Karpas-422 (cell line): ENCODE data around the gene TRIP12. TPM values are rescaled to one million over a fixed set of nuclear protein-coding genes. Genes with fewer than 3 reads are reported as not detected.
A peak's percentile ranks its signal among the peaks of the same experiment; 100 is the strongest.

ENCODE experiments used
- DNase-seq: peaks from one replicate; pipeline ENCODE4 v3.0.0-alpha.2; 2015
- H2AFZ ChIP-seq: fragments of 200-600 bp; sonication (generic); 2 replicates; pipeline ENCODE4 v1.6.1; 2014; ENCODE audit warnings: antibody characterized with exemption, low read length, mixed read lengths
- H3K27ac ChIP-seq: fragments of 200-600 bp; sonication (generic); 2 replicates; pipeline ENCODE4 v1.5.1; 2014; ENCODE audit warnings: mild to moderate bottlenecking, low read length, moderate library complexity
- H3K27me3 ChIP-seq: fragments of 200-600 bp; sonication (generic); 2 replicates; pipeline ENCODE4 v1.6.1; 2014; ENCODE audit warnings: low read length, mixed read lengths
- H3K36me3 ChIP-seq: fragments of 200-600 bp; sonication (generic); 2 replicates; pipeline ENCODE4 v1.6.1; 2014; ENCODE audit warnings: low read length, mixed read lengths; ENCODE audit not compliant: insufficient read depth
- H3K4me1 ChIP-seq: fragments of 200-600 bp; sonication (generic); 2 replicates; pipeline ENCODE4 v1.6.1; 2014; ENCODE audit warnings: mild to moderate bottlenecking, low read length, mixed read lengths
- H3K4me2 ChIP-seq: fragments of 200-600 bp; sonication (generic); 2 replicates; pipeline ENCODE4 v1.6.1; 2014; ENCODE audit warnings: low read length, low read depth, mild to moderate bottlenecking; ENCODE audit not compliant: poor library complexity, severe bottlenecking
- H3K4me3 ChIP-seq: fragments of 200-600 bp; sonication (generic); 2 replicates; pipeline ENCODE4 v1.5.1; 2014; ENCODE audit warnings: mild to moderate bottlenecking, antibody characterized with exemption, low read length, mixed read lengths
- H3K79me2 ChIP-seq: fragments of 200-600 bp; sonication (generic); 2 replicates; pipeline ENCODE4 v1.6.1; 2014; ENCODE audit warnings: mild to moderate bottlenecking, low read length, mixed read lengths
- H3K9ac ChIP-seq: fragments of 200-600 bp; sonication (generic); 2 replicates; pipeline ENCODE4 v1.6.0; 2014; ENCODE audit warnings: low read length
- H3K9me2 ChIP-seq: fragments of 200-600 bp; sonication (generic), shearing (Covaris generic); replicated peaks from 2 replicates; pipeline ENCODE4 v1.6.0; 2014; ENCODE audit warnings: mild to moderate bottlenecking, low read length, moderate library complexity; ENCODE audit not compliant: insufficient read depth
- H3K9me3 ChIP-seq: fragments of 300-700, 200-600 bp; sonication (generic); 2 replicates; pipeline ENCODE4 v1.6.1; 2014; ENCODE audit warnings: low read length, mixed read lengths
- H4K20me1 ChIP-seq: fragments of 200-600 bp; sonication (generic); 2 replicates; pipeline ENCODE4 v1.6.1; 2014; ENCODE audit warnings: mild to moderate bottlenecking, antibody characterized with exemption, low read length, low read depth; ENCODE audit not compliant: insufficient read depth
- total RNA-seq: library from RNA; depleted of rRNA; stranded (reverse); fragments of >200 nt; shearing (Covaris generic); gene quantifications from 2 replicates; pipeline ENCODE4 v1.2.3, GENCODE V29; 2014; ENCODE audit warnings: low replicate concordance

The TRIP12 gene
- total RNA-seq, 1 experiment from 2014 or later = 187 TPM

GRCh38 chr2:229865033-229865432 is 56.8 kb downstream of the TRIP12 start:
- Histone ChIP-seq H3K27me3 (no peaks in the 10 kb centered on the region), H3K4me2 (no peak overlapping the region), H3K79me2 (peaks cover 98% of the 10 kb centered on the region), H3K9ac (no peak overlapping the region), H4K20me1 (no peaks in the 10 kb centered on the region), H3K27ac (no peak overlapping the region), H3K9me3 (no peaks in the 10 kb centered on the region), H3K4me1 (peaks cover 26% of the 10 kb centered on the region), H3K4me3 (no peak overlapping the region), H3K9me2 (no peaks in the 10 kb centered on the region), H2AFZ (no peak overlapping the region), H3K36me3 (peaks cover 16% of the 10 kb centered on the region; the same call in 1 of the 2 replicates)
- DNase-seq = no peak

- Histone ChIP-seq H4K20me1 (no peaks in the 10 kb centered on the region), H3K36me3 (peaks cover 23% of the 10 kb centered on the region), H3K4me3 (no peak overlapping the region), H3K9ac (no peak overlapping the region), H3K79me2 (peaks cover 98% of the 10 kb centered on the region), H3K27me3 (no peaks in the 10 kb centered on the region), H3K9me2 (no peaks in the 10 kb centered on the region), H3K9me3 (no peaks in the 10 kb centered on the region), H3K27ac (no peak overlapping the region), H2AFZ (no peak overlapping the region), H3K4me1 (peaks cover 56% of the 10 kb centered on the region), H3K4me2 (no peak overlapping the region)
- DNase-seq = no peak
Observed at GRCh38 chr2:229861431-229861830, 60.4 kb downstream of the TRIP12 start.

DNA sequence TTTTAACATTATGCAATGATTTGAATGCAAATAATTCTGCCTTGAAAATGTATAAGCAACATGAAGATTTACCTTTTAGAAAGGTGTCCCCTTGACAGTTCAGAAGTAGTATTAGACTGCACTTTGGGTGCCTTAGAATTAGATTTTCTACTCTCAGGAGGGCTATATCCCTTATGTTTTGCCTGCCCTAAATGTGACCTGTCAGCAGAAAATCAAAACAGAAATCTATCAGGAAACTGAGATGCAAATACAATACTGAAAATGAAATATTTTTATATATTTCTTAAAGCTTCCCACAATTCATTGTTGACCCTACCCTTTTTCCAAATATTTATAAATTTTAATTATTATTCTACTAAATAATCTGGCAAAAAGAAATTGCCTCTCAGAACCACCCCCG is 61.5 kb downstream of the TRIP12 start:
- Histone ChIP-seq H3K4me2 (no peak overlapping the region), H3K79me2 (peaks cover 98% of the 10 kb centered on the region), H4K20me1 (no peaks in the 10 kb centered on the region), H3K9me2 (no peaks in the 10 kb centered on the region), H3K27ac (no peak overlapping the region), H3K4me1 (peaks cover 61% of the 10 kb centered on the region), H3K4me3 (no peak overlapping the region), H2AFZ (no peak overlapping the region), H3K27me3 (no peaks in the 10 kb centered on the region), H3K9me3 (no peaks in the 10 kb centered on the region), H3K36me3 (peaks cover 29% of the 10 kb centered on the region), H3K9ac (no peak overlapping the region)
- DNase-seq = no peak

DNA sequence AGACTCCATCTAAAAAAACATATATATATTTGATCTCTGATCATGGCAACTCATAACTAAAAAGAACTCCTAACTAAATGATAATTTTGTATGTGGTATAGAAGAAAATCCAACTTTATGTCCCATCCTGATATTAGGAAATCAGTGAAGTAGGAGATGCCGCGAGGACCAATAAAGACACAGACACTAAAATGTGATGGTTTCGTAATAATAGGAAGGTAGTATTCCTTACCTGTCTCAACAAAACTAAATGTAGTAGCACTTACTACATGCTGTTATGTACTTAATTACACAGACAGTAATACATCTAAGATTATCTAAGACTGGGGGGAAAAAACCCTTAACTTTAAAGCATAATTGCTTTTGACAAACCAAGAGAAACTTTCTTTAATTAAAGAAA is 63.5 kb downstream of the TRIP12 start:
- H3K9me2 ChIP-seq = no peaks in the 10 kb centered on the region
- no peaks in the 10 kb centered on the region for H4K20me1 ChIP-seq
- no peak overlapping the region for H3K9ac ChIP-seq
- DNase-seq = no peak
- peaks cover 57% of the 10 kb centered on the region for H3K4me1 ChIP-seq
- H3K27me3 ChIP-seq = no peaks in the 10 kb centered on the region
- peaks cover 41% of the 10 kb centered on the region for H3K36me3 ChIP-seq
- H3K79me2 ChIP-seq = peaks cover 98% of the 10 kb centered on the region
- no peaks in the 10 kb centered on the region for H3K9me3 ChIP-seq
- H3K4me3 ChIP-seq = no peak overlapping the region
- H2AFZ ChIP-seq = no peak overlapping the region
- H3K27ac ChIP-seq = peak overlapping the region; percentile 70; the same call in 1 of the 2 replicates
- no peak overlapping the region for H3K4me2 ChIP-seq

GRCh38 chr2:229857634-229858033 is 64.2 kb downstream of the TRIP12 start:
- H3K4me3 ChIP-seq = no peak overlapping the region
- peaks cover 57% of the 10 kb centered on the region for H3K4me1 ChIP-seq
- peaks cover 98% of the 10 kb centered on the region for H3K79me2 ChIP-seq
- no peak for DNase-seq
- H2AFZ ChIP-seq = no peak overlapping the region
- peak overlapping the region; percentile 70 for H3K27ac ChIP-seq
- H4K20me1 ChIP-seq = no peaks in the 10 kb centered on the region
- no peak overlapping the region for H3K9ac ChIP-seq
- no peaks in the 10 kb centered on the region for H3K27me3 ChIP-seq
- H3K9me2 ChIP-seq = no peaks in the 10 kb centered on the region
- H3K4me2 ChIP-seq = peak overlapping the region; percentile 24
- H3K36me3 ChIP-seq = peaks cover 44% of the 10 kb centered on the region
- H3K9me3 ChIP-seq = no peaks in the 10 kb centered on the region

DNA sequence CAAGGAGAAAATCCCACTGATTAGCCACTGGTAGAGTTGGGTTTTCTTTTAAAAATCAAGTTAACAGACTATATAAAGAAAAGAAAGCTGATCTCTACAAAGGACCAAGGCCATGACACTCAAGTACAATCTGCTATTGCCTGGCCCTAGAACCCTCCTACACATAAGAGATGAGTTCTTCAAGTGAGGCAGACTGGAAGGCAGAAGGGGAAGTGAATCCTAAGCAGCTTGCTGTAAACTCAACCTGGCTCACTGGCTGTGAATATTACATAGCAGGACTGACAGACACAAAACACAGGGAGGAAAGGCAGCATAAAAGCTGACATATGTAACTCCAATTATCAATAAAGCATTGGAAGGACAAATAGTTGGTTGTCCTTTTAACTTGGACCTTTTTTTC is 65.4 kb downstream of the TRIP12 start:
- DNase-seq = peak; percentile 80
- H3K79me2 ChIP-seq = peaks cover 95% of the 10 kb centered on the region
- peak overlapping the region; percentile 70 for H3K27ac ChIP-seq

DNA sequence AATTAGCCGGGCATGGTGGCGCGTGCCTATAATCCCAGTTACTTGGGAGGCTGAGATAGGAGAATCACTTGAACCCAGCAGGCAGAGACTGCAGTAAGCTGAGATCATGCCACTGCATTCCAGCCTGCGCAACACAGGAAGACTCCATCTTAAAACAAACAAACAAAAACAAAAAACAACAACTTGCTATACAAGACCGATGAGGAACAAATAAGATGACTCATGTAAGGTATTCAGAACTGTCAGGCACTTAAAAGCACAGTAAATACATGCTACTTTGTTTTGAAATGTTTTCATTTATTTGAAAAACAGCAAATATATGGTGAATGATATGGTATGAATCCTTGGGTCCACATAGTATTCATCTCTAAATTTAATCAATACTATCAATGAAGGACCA is 66.7 kb downstream of the TRIP12 start:
- Histone ChIP-seq H3K27me3 (no peaks in the 10 kb centered on the region), H3K4me2 (no peak overlapping the region), H3K36me3 (peaks cover 47% of the 10 kb centered on the region), H4K20me1 (no peaks in the 10 kb centered on the region), H2AFZ (no peak overlapping the region), H3K27ac (no peak overlapping the region), H3K9ac (no peak overlapping the region), H3K4me1 (peaks cover 40% of the 10 kb centered on the region), H3K79me2 (peaks cover 87% of the 10 kb centered on the region), H3K4me3 (no peak overlapping the region), H3K9me3 (no peaks in the 10 kb centered on the region), H3K9me2 (no peaks in the 10 kb centered on the region)
- no peak for DNase-seq

More for the DNA sequence above, 65.4 kb downstream of the TRIP12 start:
- Histone ChIP-seq H3K9ac (no peak overlapping the region), H3K27me3 (no peaks in the 10 kb centered on the region), H3K4me1 (peaks cover 51% of the 10 kb centered on the region), H3K4me2 (peak overlapping the region; percentile 24), H2AFZ (no peak overlapping the region), H3K9me3 (no peaks in the 10 kb centered on the region), H3K4me3 (no peak overlapping the region), H3K36me3 (peaks cover 47% of the 10 kb centered on the region), H3K9me2 (no peaks in the 10 kb centered on the region), H4K20me1 (no peaks in the 10 kb centered on the region)

GRCh38 chr2:229852565-229852964 is 69.2 kb downstream of the TRIP12 start:
- Histone ChIP-seq H3K4me1 (peaks cover 16% of the 10 kb centered on the region), H3K4me3 (no peak overlapping the region), H4K20me1 (no peaks in the 10 kb centered on the region), H2AFZ (no peak overlapping the region), H3K27me3 (no peaks in the 10 kb centered on the region), H3K9me3 (no peaks in the 10 kb centered on the region), H3K79me2 (peaks cover 88% of the 10 kb centered on the region), H3K27ac (no peak overlapping the region), H3K9me2 (no peaks in the 10 kb centered on the region), H3K9ac (no peak overlapping the region), H3K4me2 (no peak overlapping the region), H3K36me3 (peaks cover 32% of the 10 kb centered on the region)
- DNase-seq = no peak

- H4K20me1 ChIP-seq = no peaks in the 10 kb centered on the region
- peaks cover 88% of the 10 kb centered on the region for H3K79me2 ChIP-seq
Observed at GRCh38 chr2:229851870-229852269, 69.9 kb downstream of the TRIP12 start.

More at GRCh38 chr2:229851870-229852269, 69.9 kb downstream of the TRIP12 start:
- Histone ChIP-seq H3K4me2 (no peak overlapping the region), H3K9me3 (no peaks in the 10 kb centered on the region), H2AFZ (no peak overlapping the region), H3K9ac (no peak overlapping the region), H3K4me3 (no peak overlapping the region), H3K9me2 (no peaks in the 10 kb centered on the region), H3K27me3 (no peaks in the 10 kb centered on the region), H3K36me3 (peaks cover 37% of the 10 kb centered on the region), H3K27ac (no peak overlapping the region), H3K4me1 (peaks cover 9% of the 10 kb centered on the region)
- no peak for DNase-seq
